Measurements from ENCODE around the gene THRB.

Gene THRB

DNA sequence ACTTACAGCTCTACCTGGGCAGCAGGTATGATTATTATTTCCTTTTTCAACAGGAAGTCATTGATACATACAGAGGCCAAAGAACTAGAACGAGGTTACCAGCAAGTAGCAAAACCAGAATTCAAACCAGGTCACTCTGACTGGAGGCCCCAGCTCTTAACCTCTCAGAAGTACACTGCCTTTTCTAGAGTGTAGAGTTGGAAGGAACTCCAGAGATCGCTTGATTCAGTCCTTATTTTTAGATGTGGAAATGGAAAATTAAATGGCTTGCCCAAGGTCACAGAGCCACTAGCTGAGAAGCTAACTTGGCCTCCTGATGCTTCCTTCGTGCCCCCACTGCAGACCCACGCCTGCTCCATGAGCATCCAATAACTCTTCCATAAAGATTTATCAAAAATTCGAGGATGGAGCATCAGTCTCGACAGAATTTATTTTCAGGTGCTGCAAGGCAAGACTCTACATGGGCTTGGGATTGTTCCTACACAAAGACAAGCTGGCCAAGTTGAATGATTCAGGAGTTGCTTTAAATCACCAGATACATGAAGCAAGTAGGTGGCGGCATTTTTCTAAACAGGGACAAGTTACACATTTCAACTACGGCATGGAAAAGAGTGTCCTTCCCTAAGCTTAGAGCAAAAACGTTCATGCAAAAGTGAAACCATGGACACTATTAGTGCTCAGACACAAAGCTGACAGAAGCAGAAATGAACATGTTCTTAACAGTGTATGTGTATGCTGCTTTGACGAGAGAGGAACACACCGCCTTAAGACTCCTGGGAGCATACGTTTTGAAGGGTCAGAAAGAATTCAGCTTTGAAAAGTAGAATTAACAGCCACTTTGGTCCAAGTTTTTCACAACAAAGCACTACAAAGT is 235.7 kb downstream of the THRB start:
- peak; percentile 32 for DNase-seq

DNA sequence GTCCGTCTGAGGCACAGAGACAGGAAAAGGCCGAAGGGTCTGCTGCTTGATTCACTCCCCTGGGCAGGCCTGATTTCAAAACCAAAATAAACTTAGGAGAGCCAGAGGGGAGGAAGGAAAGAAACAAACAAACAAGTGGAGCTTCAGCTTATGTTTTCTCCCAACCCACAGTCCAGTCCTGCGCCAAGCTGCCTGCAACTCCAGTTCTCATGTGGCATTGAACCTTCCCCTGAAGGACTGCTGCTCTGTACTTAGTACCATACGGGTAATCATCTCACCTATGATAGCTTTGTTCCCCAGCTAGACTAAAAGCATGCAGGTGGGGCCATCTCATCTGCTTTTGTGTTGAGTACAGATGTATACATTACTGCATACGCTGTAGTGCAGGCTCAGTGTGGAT is 236.4 kb downstream of the THRB start:
- no peak for DNase-seq

- no peak for DNase-seq
Observed at GRCh38 chr3:24255414-24255813, 239.2 kb downstream of the THRB start.

GRCh38 chr3:24254649-24255048 is 240.0 kb downstream of the THRB start:
- no peak for DNase-seq

DNA sequence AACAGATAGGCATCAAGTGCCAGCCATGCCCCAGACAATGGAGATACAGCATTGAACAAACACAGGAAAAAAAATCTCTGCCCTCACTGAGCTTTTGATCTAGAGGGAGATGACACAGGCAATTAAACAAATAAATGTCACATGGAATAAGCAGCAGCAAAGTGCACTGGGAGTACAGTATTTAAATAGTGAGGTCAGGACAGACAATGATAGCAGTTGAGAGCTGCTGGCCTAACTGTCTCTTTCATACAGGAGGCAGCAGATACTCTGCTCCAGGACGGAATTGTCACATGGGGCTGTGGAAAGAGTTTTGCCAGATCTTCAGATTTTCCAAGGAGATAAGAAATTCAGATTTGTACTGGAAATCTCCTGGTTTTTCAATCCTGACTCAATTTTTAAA is 241.3 kb downstream of the THRB start:
- DNase-seq = no peak

- no peak for DNase-seq
Observed at GRCh38 chr3:24249523-24249922, 245.1 kb downstream of the THRB start.

DNA sequence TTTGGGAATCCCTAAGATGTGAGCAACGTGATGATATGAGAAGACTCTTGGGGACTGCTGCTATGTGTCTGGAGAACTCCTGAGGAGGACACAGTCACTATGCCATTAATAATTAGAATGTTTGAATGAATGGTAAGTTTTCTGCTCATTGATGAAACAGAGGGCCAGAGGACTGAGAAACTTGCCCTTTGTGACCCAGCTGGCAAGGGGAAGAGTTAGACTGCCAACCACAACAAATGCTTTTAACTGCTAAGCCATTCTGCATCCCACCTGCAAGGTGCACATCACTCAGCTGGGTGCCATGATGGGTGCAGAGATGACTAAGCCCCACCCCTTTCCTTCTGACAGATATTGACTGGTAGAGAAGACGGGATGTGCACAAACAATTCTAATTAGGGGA is 249.6 kb downstream of the THRB start:
- DNase-seq = no peak

DNA sequence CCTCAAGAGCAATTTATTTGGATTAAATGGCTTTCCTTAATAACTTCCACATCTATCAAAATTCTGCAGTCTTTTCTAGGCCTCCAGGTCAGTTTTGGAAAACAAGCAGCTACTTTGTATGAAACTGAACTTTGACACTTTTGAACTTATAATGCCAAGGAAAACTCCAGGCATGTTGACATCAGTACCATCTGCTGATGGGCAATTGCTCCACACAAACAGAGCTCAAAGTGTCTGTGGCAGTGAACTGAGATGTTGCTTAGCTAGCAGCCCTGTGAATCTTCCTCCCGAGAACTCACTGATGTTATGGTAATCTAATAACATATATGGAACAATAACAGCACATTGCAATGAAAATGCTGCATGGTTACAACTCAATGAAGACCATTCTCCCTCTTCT is 250.2 kb downstream of the THRB start:
- DNase-seq = no peak

DNA sequence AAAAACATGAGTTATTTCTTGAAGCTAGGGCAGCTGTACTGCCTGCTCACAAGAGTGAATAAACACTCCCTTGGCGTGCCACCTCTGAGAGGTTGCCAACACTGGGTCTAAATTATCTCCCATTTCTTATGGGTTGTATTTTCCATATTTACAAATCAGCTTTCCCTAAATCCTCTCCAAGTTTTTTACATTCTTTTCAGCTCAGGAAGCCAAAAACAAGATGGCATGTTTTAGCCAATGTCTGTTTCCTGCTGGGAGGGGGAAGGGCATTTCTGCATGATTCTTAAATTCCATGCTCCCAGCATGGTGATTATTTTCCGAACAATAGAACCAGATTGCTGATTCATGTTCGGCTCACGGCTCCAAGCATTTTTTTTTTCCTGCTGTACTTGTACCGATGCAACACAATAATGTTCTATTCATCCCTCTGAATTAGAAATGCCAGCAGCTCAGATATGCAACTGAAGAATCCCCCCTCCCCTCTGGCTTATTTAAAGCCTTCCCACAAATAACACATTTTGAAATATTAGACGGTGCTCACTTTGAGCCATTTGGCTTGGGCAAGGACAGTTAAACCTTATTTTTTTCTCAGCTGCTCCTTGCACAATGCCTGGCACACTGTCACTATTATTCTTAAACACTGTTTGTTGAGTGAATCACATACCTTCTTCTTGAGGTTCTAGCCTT is 252.5 kb downstream of the THRB start:
- no peak for DNase-seq

- DNase-seq = no peak
Observed at GRCh38 chr3:24240306-24240705, 254.3 kb downstream of the THRB start.

GRCh38 chr3:24237971-24238706 is 256.5 kb downstream of the THRB start:
- peak; percentile 91 for DNase-seq

- DNase-seq = no peak
Observed at GRCh38 chr3:24235121-24235520, 259.5 kb downstream of the THRB start.

- DNase-seq = no peak
Observed at GRCh38 chr3:24232784-24233183, 261.9 kb downstream of the THRB start.

- DNase-seq = no peak
Observed at GRCh38 chr3:24229468-24230221, 265.0 kb downstream of the THRB start.

GRCh38 chr3:24227635-24228034 is 267.0 kb downstream of the THRB start:
- DNase-seq = no peak

DNA sequence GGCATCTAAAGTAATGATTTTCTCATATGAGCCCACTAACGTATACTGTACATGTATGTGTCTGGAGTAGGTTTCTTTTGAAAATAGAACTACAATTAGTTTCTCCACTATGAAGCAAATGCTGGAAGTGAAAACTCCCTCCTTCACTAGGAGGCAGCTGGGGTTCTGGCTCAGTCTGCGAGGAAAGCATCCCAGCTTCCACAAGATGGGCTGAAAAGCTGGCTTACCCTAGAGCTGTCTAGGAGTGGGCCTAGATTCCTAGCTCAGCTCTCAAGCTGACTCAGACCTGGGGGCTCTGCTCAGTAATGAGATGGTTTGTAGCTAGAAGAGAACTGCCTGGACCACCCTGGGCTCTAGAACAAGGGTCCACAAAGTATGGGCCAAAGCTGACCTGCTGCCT is 268.3 kb downstream of the THRB start:
- no peak for DNase-seq

DNA sequence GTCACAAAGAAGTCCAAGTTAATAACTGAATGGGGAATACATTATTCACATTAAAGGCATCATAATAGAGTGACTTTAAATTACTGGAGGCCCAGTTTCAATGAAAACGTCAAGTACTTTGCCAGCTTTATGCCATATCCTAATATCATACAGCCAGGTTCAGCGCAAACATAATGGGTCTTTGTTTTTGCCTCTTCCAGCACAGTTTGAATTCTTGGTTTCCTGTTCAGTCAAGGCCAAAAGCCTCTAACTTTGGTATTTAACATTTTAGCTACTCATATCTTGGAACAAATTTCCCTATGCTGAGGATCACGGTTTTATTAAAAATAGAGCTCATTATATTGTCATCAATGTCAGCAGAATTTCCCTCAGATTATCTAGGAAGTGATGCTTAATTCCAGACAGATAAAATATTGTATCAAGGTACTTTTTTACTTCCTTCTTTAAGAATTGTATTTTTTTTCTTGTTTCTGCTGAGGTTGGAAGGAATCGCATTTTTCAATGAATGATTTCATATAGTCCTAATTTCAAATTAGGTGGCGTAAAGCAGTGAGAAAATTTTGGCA is 269.2 kb downstream of the THRB start:
- DNase-seq = no peak

DNA sequence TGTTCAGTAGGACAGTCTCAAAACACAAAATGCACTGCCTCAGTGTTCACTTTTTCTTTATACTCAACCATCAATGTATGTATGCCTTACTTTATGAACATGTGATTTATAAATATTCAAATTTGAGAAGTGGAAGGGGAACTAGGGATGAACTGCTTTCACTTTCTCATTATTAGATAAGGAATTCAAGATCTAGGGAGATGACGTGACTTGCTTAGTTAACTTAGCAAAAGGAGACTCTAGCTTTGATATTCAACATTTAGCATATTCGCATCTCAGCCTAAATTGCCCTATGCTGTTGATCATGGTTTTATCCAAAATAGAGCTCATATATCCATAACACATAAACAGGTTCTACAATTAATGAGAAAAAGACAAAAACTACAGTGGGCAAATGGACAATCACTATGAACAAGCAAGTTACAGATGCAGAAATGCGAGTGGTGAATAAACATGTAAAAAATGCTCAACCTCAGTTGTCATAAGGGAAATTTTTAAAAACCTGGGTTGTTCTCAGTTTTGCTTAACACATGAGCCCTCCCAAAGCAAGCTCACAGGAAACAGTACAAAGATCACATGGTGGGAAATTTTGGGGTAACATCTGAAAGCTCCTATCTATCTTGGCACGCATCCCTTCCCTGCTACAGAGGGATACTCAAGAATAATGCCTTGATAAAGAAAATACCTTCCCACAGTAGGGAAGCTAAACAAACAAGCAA is 269.8 kb downstream of the THRB start:
- DNase-seq = peak; percentile 19

GRCh38 chr3:24222165-24222805 is 272.4 kb downstream of the THRB start:
- DNase-seq = no peak

DNA sequence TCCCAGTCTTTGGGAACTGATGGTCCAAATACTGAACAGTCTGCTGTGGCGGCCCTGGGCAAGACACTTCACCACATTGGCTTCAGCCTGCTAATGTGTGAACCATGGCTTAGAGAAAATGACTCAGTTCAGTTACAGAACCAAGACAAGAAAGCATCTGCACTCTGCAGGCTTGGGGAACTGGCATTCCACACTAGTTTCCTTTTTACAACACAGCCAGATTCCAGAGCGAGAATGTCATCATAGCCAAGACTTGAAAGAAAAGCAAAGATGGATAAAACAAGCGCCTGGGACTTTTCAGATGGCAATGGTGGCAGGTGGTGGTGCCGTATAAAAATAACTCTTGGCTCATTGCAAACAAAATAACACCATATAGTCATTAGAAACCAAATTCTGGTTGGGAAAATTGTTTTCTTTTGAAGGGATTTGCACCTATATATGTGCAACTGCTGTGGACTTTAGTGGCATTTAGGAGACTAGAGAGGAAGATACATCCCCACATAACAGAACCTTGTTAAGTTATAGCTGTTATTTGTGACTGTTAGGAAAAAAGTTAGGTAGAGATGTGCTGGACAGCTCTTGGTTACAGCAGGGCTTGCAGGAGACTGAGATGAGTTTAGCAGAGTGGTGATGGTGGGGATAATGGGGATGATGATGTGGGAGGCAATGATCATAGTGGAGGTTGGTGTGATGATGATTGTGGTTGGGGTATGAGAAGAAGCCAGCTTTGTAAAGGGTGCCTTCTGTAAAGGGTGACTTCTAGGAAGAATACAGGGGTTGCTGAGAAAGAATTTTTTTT is 273.6 kb downstream of the THRB start:
- no peak for DNase-seq

DNA sequence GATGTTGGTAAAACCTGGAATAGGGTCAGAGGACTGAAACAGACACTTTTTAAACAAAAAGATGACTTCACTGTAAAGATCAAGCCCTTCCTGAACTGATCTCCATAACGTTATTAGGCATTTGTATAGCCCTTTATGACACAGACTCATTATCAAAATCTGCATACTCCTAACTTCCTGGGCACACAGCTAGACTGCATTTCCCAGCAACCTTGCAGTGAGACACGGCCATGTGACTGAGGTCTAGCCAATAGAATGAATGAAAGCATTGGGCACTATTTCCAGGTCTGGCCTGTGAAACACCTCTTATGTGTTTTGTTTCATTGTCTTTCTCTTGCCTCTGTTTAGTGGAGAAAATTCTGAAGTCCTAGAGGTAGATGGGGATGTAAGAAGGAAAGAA is 279.1 kb downstream of the THRB start:
- no peak for DNase-seq

All from hematopoietic multipotent progenitor cell treated with erythropoietin and hydrocortisone succinate and interleukin-3 and kit ligand, for 8 days (in vitro differentiated cells).